CD8-positive, alpha-beta memory T cell (primary cell): ENCODE measurements around the gene NBL1. TPM values are rescaled to one million over a fixed set of nuclear protein-coding genes. Genes with fewer than 3 reads are reported as not detected.

Source experiments
- CTCF ChIA-PET: fragments of 350-600 bp; sonication (Branson Sonifier 250); formaldehyde crosslinking; loops from one replicate; lab custom pipeline; 2021; ENCODE audit warnings: antibody characterized with exemption; lab: Charles Lee
- POLR2A ChIA-PET: fragments of 350-600 bp; sonication (Branson Sonifier 250); formaldehyde crosslinking; loops from one replicate; lab custom pipeline; 2021; ENCODE audit warnings: antibody characterized with exemption; lab: Charles Lee
- DNase-seq, 5 donors: peaks; one replicate each; pipeline versions ENCODE4 v3.0.0 to v3.0.0-alpha.2; 2020 to 2022; ENCODE audit warnings: mixed read lengths in 1 of 5
- H3K27ac ChIP-seq: one replicate; pipeline ENCODE4 v1.7.0; 2013; ENCODE audit warnings: low read depth, mild to moderate bottlenecking, low read length, moderate library complexity
- H3K27me3 ChIP-seq: 2 replicates; pipeline ENCODE4 v1.7.0; 2013; ENCODE audit warnings: low read length, mild to moderate bottlenecking; ENCODE audit not compliant: insufficient read depth, poor library complexity, severe bottlenecking
- H3K36me3 ChIP-seq: 2 replicates; pipeline ENCODE4 v1.7.0; 2013; ENCODE audit warnings: mild to moderate bottlenecking, low read length, moderate library complexity; ENCODE audit not compliant: insufficient read depth
- H3K4me1 ChIP-seq: 2 replicates; pipeline ENCODE4 v1.7.0; 2013; ENCODE audit warnings: mild to moderate bottlenecking, low read length, moderate library complexity; ENCODE audit not compliant: insufficient read depth
- H3K4me3 ChIP-seq: 2 replicates; pipeline ENCODE4 v1.7.0; 2013; ENCODE audit warnings: mild to moderate bottlenecking, low read length
- H3K9me3 ChIP-seq: 2 replicates; pipeline ENCODE4 v1.7.0; 2013; ENCODE audit warnings: mild to moderate bottlenecking, low read length
- H3K27ac Mint-ChIP-seq, 8 donors: one replicate each; pipeline ENCODE4 v1.8.0; 2020 to 2021; ENCODE audit warnings: mixed read lengths in 8 of 8, mild to moderate bottlenecking in 6 of 8, inconsistent platforms in 3 of 8, moderate library complexity in 3 of 8
- H3K27me3 Mint-ChIP-seq, 2 donors: one replicate each; pipeline ENCODE4 v1.8.0; 2020 to 2021; ENCODE audit warnings: mixed read lengths in 2 of 2, mild to moderate bottlenecking in 1 of 2, moderate library complexity in 1 of 2
- H3K36me3 Mint-ChIP-seq, 3 donors: one replicate each; pipeline ENCODE4 v1.8.0; 2020 to 2021; ENCODE audit warnings: mixed read lengths in 3 of 3, inconsistent platforms in 1 of 3, mild to moderate bottlenecking in 1 of 3
- H3K4me1 Mint-ChIP-seq, 3 donors: one replicate each; pipeline ENCODE4 v1.8.0; 2020 to 2021; ENCODE audit warnings: mixed read lengths in 3 of 3, inconsistent platforms in 1 of 3, mild to moderate bottlenecking in 1 of 3
- H3K4me3 Mint-ChIP-seq, 7 donors: one replicate each; pipeline ENCODE4 v1.8.0; 2020 to 2021; ENCODE audit warnings: mixed read lengths in 7 of 7, mild to moderate bottlenecking in 6 of 7, moderate library complexity in 4 of 7, inconsistent platforms in 2 of 7
- H3K9me3 Mint-ChIP-seq, 5 donors: one replicate each; pipeline ENCODE4 v1.8.0; 2020 to 2022; ENCODE audit warnings: mixed read lengths in 5 of 5, mild to moderate bottlenecking in 3 of 5, moderate library complexity in 2 of 5, inconsistent platforms in 1 of 5
- polyA plus RNA-seq: library from polyadenylated mRNA; unstranded; fragments of 300-500 nt; fragmentation: Illumina TruSeq; gene quantifications from one replicate; pipeline ENCODE4 v1.2.3, GENCODE V29; 2021
- total RNA-seq, 2 experiments: library from RNA; stranded (reverse); gene quantifications; one replicate each; pipeline ENCODE4 v1.2.3, GENCODE V29; 2021

The NBL1 gene
- total and polyA plus RNA-seq, 3 experiments from 2014 or later = 8.1 to 36.3 (median 35.6) TPM

- Histone ChIP-seq H3K27ac (no peak overlapping the region), H3K9me3 (no peaks in the 10 kb centered on the region), H3K36me3 (no peaks in the 10 kb centered on the region), H3K4me3 (no peak overlapping the region), H3K4me1 (no peaks in the 10 kb centered on the region), H3K27me3 (no peaks in the 10 kb centered on the region)
- Mint-ChIP-seq H3K4me3 (no peak overlapping the region), H3K4me1 (peaks cover 6 to 13% (median 11%) of the 10 kb centered on the region in 3 donors), H3K27me3 (peaks cover 0 to 1% of the 10 kb centered on the region in 2 donors), H3K36me3 (peaks cover 0 to 8% (median 3%) of the 10 kb centered on the region in 3 donors), H3K27ac (no peak overlapping the region), H3K9me3 (no peaks in the 10 kb centered on the region)
- no peak for DNase-seq
- CTCF ChIA-PET = interaction anchor here (1.0 to 9.6 kb wide), 4 partner anchors 21 to 74 kb away, joined by 3 to 168 read pairs (median 10); no protein-coding TSS in a partner anchor
- POLR2A ChIA-PET = no interaction called here
Observed at GRCh38 chr1:19656134-19656779, 12.1 kb downstream of the NBL1 start.

GRCh38 chr1:19656780-19657466 is 12.8 kb downstream of the NBL1 start:
- peaks cover 8 to 16% (median 15%) of the 10 kb centered on the region in 3 donors for H3K4me1 Mint-ChIP-seq
- H3K27ac Mint-ChIP-seq = no peak overlapping the region

GRCh38 chr1:19657511-19657910 is 13.4 kb downstream of the NBL1 start:
- peaks cover 0 to 6% of the 10 kb centered on the region in 2 donors for H3K27me3 Mint-ChIP-seq
- no peaks in the 10 kb centered on the region for H3K36me3 ChIP-seq
- no peak overlapping the region for H3K4me3 Mint-ChIP-seq
- H3K36me3 Mint-ChIP-seq = peaks cover 0 to 8% (median 3%) of the 10 kb centered on the region in 3 donors
- H3K4me3 ChIP-seq = no peak overlapping the region
- no peak overlapping the region for H3K27ac ChIP-seq
- peaks cover 8 to 18% (median 16%) of the 10 kb centered on the region in 3 donors for H3K4me1 Mint-ChIP-seq
- H3K27ac Mint-ChIP-seq = no peak overlapping the region
- no peaks in the 10 kb centered on the region for H3K9me3 ChIP-seq
- no peaks in the 10 kb centered on the region for H3K9me3 Mint-ChIP-seq
- no peak for DNase-seq
- ChIA-PET POLR2A (no interaction called here), CTCF (interaction anchor here (9.6 kb wide), 1 partner anchor 49 kb away, joined by 168 read pairs; no protein-coding TSS in a partner anchor)
- H3K27me3 ChIP-seq = no peaks in the 10 kb centered on the region
- no peaks in the 10 kb centered on the region for H3K4me1 ChIP-seq

More at GRCh38 chr1:19656780-19657466, 12.8 kb downstream of the NBL1 start:
- no peak for DNase-seq
- no peaks in the 10 kb centered on the region for H3K9me3 ChIP-seq
- Mint-ChIP-seq H3K4me3 (no peak overlapping the region), H3K9me3 (no peaks in the 10 kb centered on the region), H3K27me3 (peaks cover 0 to 6% of the 10 kb centered on the region in 2 donors), H3K36me3 (peaks cover 0 to 8% (median 3%) of the 10 kb centered on the region in 3 donors)
- H3K4me3 ChIP-seq = no peak overlapping the region
- H3K4me1 ChIP-seq = no peaks in the 10 kb centered on the region
- CTCF ChIA-PET = interaction anchor here (9.6 kb wide), 1 partner anchor 50 kb away, joined by 168 read pairs; no protein-coding TSS in a partner anchor
- POLR2A ChIA-PET = no interaction called here
- no peak overlapping the region for H3K27ac ChIP-seq
- H3K27me3 ChIP-seq = no peaks in the 10 kb centered on the region
- H3K36me3 ChIP-seq = no peaks in the 10 kb centered on the region

- Histone ChIP-seq H3K27ac (no peak overlapping the region), H3K4me1 (no peaks in the 10 kb centered on the region), H3K4me3 (no peak overlapping the region), H3K9me3 (no peaks in the 10 kb centered on the region), H3K27me3 (no peaks in the 10 kb centered on the region), H3K36me3 (no peaks in the 10 kb centered on the region)
- POLR2A ChIA-PET = no interaction called here
- no peak for DNase-seq
- H3K4me1 Mint-ChIP-seq = peaks cover 8 to 18% (median 16%) of the 10 kb centered on the region in 3 donors
- peaks cover 0 to 8% (median 3%) of the 10 kb centered on the region in 3 donors for H3K36me3 Mint-ChIP-seq
- CTCF ChIA-PET = interaction anchor here (9.6 kb wide), 1 partner anchor 48 kb away, joined by 168 read pairs; no protein-coding TSS in a partner anchor
- H3K27ac Mint-ChIP-seq = no peak overlapping the region
- peaks cover 4 to 10% of the 10 kb centered on the region in 2 donors for H3K27me3 Mint-ChIP-seq
- H3K9me3 Mint-ChIP-seq = no peaks in the 10 kb centered on the region
- H3K4me3 Mint-ChIP-seq = no peak overlapping the region
Observed at GRCh38 chr1:19658186-19658585, 14.1 kb downstream of the NBL1 start.

- ChIA-PET CTCF (interaction anchor here (0.6 to 9.6 kb wide), 26 partner anchors 9 to 350 kb away, joined by 3 to 168 read pairs (median 4); partner anchors contain the start of genes AKR7A2 and SLC66A1), POLR2A (interaction anchor here (0.5 to 0.6 kb wide), 2 partner anchors 22 to 166 kb away, joined by 3 to 5 read pairs; no protein-coding TSS in a partner anchor)
- Histone ChIP-seq H3K4me3 (no peak overlapping the region), H3K27me3 (peaks cover 5% of the 10 kb centered on the region), H3K27ac (no peak overlapping the region), H3K9me3 (no peaks in the 10 kb centered on the region), H3K36me3 (no peaks in the 10 kb centered on the region), H3K4me1 (peaks cover 9% of the 10 kb centered on the region)
- peaks cover 19 to 28% of the 10 kb centered on the region in 2 donors for H3K27me3 Mint-ChIP-seq
- peaks cover 0 to 2% (median 0%) of the 10 kb centered on the region in 5 donors for H3K9me3 Mint-ChIP-seq
- H3K27ac Mint-ChIP-seq = no peak overlapping the region
- DNase-seq = peak in 4 of 5 donors; percentile 15 to 50 (median 28)
- H3K4me1 Mint-ChIP-seq = peaks cover 10 to 29% (median 24%) of the 10 kb centered on the region in 3 donors
- H3K36me3 Mint-ChIP-seq = peaks cover 0 to 4% (median 0%) of the 10 kb centered on the region in 3 donors
- H3K4me3 Mint-ChIP-seq = peak overlapping the region in 2 of 7 donors; percentile 38 to 46
Observed at GRCh38 chr1:19661721-19662228, 17.7 kb downstream of the NBL1 start.

- peaks cover 9% of the 10 kb centered on the region for H3K4me1 ChIP-seq
- peaks cover 24 to 34% of the 10 kb centered on the region in 2 donors for H3K27me3 Mint-ChIP-seq
- ChIA-PET CTCF (interaction anchor here (0.6 to 9.6 kb wide), 23 partner anchors 9 to 351 kb away, joined by 3 to 168 read pairs (median 5); partner anchors contain the start of genes AKR7A2 and SLC66A1), POLR2A (no interaction called here)
- H3K27me3 ChIP-seq = peaks cover 5% of the 10 kb centered on the region
- H3K36me3 Mint-ChIP-seq = peaks cover 0 to 4% (median 0%) of the 10 kb centered on the region in 3 donors
- no peaks in the 10 kb centered on the region for H3K9me3 ChIP-seq
- H3K36me3 ChIP-seq = no peaks in the 10 kb centered on the region
- DNase-seq = no peak
- H3K4me1 Mint-ChIP-seq = peaks cover 14 to 33% (median 29%) of the 10 kb centered on the region in 3 donors
- H3K9me3 Mint-ChIP-seq = peaks cover 0 to 2% (median 0%) of the 10 kb centered on the region in 5 donors
- peak overlapping the region in 1 of 7 donors; percentile 46 for H3K4me3 Mint-ChIP-seq
- no peak overlapping the region for H3K27ac ChIP-seq
- no peak overlapping the region for H3K4me3 ChIP-seq
- peak overlapping the region in 1 of 8 donors; percentile 75 for H3K27ac Mint-ChIP-seq
Observed at GRCh38 chr1:19662313-19662712, 18.2 kb downstream of the NBL1 start.

GRCh38 chr1:19664453-19665185 is 20.5 kb downstream of the NBL1 start, which contains the start of gene HTR6:
Gene HTR6 (plus strand): TSS chr1:19664875. CDS start chr1:19665754, 879 bp downstream.
- no peaks in the 10 kb centered on the region for H3K9me3 ChIP-seq
- Mint-ChIP-seq H3K4me1 (peaks cover 12 to 39% (median 31%) of the 10 kb centered on the region in 3 donors), H3K36me3 (no peaks in the 10 kb centered on the region), H3K9me3 (peaks cover 0 to 2% (median 0%) of the 10 kb centered on the region in 5 donors), H3K27me3 (peaks cover 24 to 43% of the 10 kb centered on the region in 2 donors), H3K27ac (peak within 1 kb of the TSS in 4 of 8 donors; percentile 13 to 56 (median 44)), H3K4me3 (peak within 1 kb of the TSS; percentile 65 to 92 (median 73))
- peaks cover 9% of the 10 kb centered on the region for H3K4me1 ChIP-seq
- POLR2A ChIA-PET = no interaction called here
- H3K27ac ChIP-seq = no peak within 1 kb of the TSS
- CTCF ChIA-PET = interaction anchor here (9.6 kb wide), 1 partner anchor 42 kb away, joined by 168 read pairs; no protein-coding TSS in a partner anchor
- H3K36me3 ChIP-seq = no peaks in the 10 kb centered on the region
- H3K27me3 ChIP-seq = peaks cover 5% of the 10 kb centered on the region
- peak in 1 of 5 donors; percentile 21 for DNase-seq
- H3K4me3 ChIP-seq = peak within 1 kb of the TSS; percentile 6
